ENCODE data around the gene TRIB2.

TRIB2 gene

DNA sequence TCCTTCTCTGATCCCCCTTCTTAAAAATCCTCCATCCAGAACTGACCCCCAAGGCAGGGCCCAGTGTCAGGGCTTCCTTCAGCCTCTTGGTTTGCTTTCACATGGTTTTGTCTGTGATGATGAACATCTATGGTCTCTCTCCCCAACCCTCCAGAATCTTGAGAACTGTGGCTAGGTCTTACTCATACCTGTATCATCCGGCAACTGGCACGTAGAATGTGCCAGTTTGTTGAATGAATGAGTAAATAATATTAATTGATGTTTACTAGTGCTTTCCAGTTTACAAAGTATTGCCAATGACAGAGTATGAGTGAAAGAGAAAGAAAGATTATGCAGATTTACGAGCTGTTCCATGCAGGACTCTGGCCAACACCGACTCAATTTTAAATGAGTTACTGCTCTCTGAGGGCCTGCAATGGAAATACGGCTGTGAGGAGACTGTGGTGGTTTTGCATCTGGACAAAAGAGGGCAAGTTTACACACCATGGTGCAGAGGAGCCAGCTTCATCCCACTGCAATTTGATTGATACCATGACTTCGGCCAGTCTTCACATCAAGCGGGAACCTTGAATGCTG lies 29.9 kb upstream of the TRIB2 start:
- peaks cover 3% of the 10 kb centered on the region; the same call in 1 of the 2 replicates for H3K27me3 ChIP-seq (ENCODE audit: low read depth, low read length)
- no peaks in the 10 kb centered on the region for H3K4me1 ChIP-seq (ENCODE audit: low read length)
- no peak overlapping the region for H3K4me3 ChIP-seq (ENCODE audit: low read length)
- no peaks in the 10 kb centered on the region for H3K9me3 ChIP-seq (ENCODE audit: insufficient read depth, low read length)
- H2AFZ ChIP-seq (ENCODE audit: low read depth, low read length), result no peak overlapping the region
- no peaks in the 10 kb centered on the region for H4K20me1 ChIP-seq (ENCODE audit: insufficient read depth, low read length)
- H3K27ac ChIP-seq (ENCODE audit: low read length), result no peak overlapping the region
- no peak overlapping the region for H3K4me2 ChIP-seq (ENCODE audit: low read length)
- no peak for TF ChIP-seq EZH2phosphoT487 (IDR thresholded peaks at IDR 0.05; ENCODE audit: low read depth)
- TF ChIP-seq, protein P1, sequence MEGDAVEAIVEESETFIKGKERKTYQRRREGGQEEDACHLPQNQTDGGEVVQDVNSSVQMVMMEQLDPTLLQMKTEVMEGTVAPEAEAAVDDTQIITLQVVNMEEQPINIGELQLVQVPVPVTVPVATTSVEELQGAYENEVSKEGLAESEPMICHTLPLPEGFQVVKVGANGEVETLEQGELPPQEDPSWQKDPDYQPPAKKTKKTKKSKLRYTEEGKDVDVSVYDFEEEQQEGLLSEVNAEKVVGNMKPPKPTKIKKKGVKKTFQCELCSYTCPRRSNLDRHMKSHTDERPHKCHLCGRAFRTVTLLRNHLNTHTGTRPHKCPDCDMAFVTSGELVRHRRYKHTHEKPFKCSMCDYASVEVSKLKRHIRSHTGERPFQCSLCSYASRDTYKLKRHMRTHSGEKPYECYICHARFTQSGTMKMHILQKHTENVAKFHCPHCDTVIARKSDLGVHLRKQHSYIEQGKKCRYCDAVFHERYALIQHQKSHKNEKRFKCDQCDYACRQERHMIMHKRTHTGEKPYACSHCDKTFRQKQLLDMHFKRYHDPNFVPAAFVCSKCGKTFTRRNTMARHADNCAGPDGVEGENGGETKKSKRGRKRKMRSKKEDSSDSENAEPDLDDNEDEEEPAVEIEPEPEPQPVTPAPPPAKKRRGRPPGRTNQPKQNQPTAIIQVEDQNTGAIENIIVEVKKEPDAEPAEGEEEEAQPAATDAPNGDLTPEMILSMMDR (IDR thresholded peaks at IDR 0.05; ENCODE audit: low read depth, low read length), result no peak
- no peak overlapping the region for H3K9ac ChIP-seq (ENCODE audit: low read length)
- H3K36me3 ChIP-seq (replicated peaks; ENCODE audit: low read depth, low read length), result no peaks in the 10 kb centered on the region
- no peaks in the 10 kb centered on the region for H3K79me2 ChIP-seq (ENCODE audit: low read length)

DNA sequence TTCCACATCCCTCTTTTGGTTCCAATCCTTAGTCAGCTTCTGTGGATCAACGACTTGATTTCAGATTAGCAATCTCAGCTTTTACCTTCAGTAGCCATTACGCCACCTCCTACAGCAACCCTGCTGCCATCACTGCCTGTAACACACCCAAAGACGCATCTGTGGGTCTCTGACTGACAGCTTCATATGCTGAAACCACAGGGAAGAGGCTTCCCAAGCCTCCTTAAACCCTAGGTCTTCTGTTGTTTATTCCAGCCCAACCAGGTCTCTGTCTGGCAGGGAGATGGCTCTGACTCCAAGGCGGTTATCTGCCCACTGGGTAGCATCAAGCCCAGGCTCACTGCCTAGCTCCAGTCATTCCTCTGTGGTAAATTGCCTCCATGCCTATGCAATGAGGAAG lies 28.6 kb upstream of the TRIB2 start:
- peaks cover 3% of the 10 kb centered on the region; the same call in 1 of the 2 replicates for H3K27me3 ChIP-seq (ENCODE audit: low read depth, low read length)
- H3K4me3 ChIP-seq (ENCODE audit: low read length), result no peak overlapping the region
- no peak overlapping the region for H3K27ac ChIP-seq (ENCODE audit: low read length)
- no peaks in the 10 kb centered on the region for H3K79me2 ChIP-seq (ENCODE audit: low read length)
- no peak for TF ChIP-seq EZH2phosphoT487 (IDR thresholded peaks at IDR 0.05; ENCODE audit: low read depth)
- TF ChIP-seq, protein P1 (IDR thresholded peaks at IDR 0.05; ENCODE audit: low read depth, low read length), result no peak
- no peaks in the 10 kb centered on the region for H3K4me1 ChIP-seq (ENCODE audit: low read length)
- no peak overlapping the region for H3K9ac ChIP-seq (ENCODE audit: low read length)
- no peak overlapping the region for H2AFZ ChIP-seq (ENCODE audit: low read depth, low read length)
- no peaks in the 10 kb centered on the region for H4K20me1 ChIP-seq (ENCODE audit: insufficient read depth, low read length)
- no peaks in the 10 kb centered on the region for H3K36me3 ChIP-seq (replicated peaks; ENCODE audit: low read depth, low read length)
- no peaks in the 10 kb centered on the region for H3K9me3 ChIP-seq (ENCODE audit: insufficient read depth, low read length)
- H3K4me2 ChIP-seq (ENCODE audit: low read length), result no peak overlapping the region

DNA sequence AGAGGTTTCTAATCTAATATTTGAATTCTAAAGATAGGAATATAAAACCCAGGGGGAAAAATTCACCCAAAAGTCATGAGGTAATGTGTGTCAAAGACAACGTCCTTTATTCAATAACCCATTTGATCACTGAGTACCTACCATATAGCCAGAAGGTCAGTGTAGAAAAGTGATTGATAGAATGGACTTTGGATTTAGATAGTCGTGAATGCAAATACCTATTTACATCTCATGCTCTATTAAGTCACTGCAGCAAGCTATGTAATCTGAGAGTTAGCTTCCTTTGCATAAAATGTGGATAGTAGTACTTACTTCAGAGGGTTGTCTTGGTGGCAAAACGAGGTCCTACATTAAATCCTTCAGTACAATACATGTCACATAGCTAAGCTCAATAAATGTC lies 27.8 kb upstream of the TRIB2 start:
- Histone ChIP-seq H3K4me1 (ENCODE audit: low read length) (no peaks in the 10 kb centered on the region), H3K27me3 (ENCODE audit: low read depth, low read length) (0 out of 2 replicates have a peak, but pooled peaks cover 3% of the 10 kb centered on the region), H3K9me3 (ENCODE audit: insufficient read depth, low read length) (no peaks in the 10 kb centered on the region), H3K79me2 (ENCODE audit: low read length) (no peaks in the 10 kb centered on the region), H3K36me3 (replicated peaks; ENCODE audit: low read depth, low read length) (no peaks in the 10 kb centered on the region), H4K20me1 (ENCODE audit: insufficient read depth, low read length) (no peaks in the 10 kb centered on the region), H3K9ac (ENCODE audit: low read length) (no peak overlapping the region), H3K4me3 (ENCODE audit: low read length) (no peak overlapping the region), H3K4me2 (ENCODE audit: low read length) (no peak overlapping the region), H3K27ac (ENCODE audit: low read length) (no peak overlapping the region), H2AFZ (ENCODE audit: low read depth, low read length) (no peak overlapping the region)
- no peak for TF ChIP-seq EZH2phosphoT487 (IDR thresholded peaks at IDR 0.05; ENCODE audit: low read depth)
- TF ChIP-seq, protein P1 (IDR thresholded peaks at IDR 0.05; ENCODE audit: low read depth, low read length), result no peak

DNA sequence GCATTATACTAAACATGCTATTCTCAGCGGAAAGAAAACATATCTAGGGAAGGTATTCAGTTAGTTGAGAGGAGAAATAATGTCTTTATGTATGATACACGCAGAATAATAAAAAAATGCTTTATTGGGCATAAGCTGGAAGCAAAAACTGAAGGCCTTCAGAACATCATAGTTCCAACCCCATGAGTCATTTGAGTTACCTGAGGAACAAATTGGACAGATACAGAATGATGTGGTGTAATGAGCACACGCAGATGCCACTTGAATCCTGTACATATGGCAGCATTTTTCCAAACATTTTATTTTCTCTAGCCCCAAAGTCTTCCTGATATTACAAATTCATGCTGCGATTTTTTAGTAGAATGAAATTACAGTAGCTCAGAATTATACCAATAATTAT lies 23.2 kb upstream of the TRIB2 start:
- H3K9ac ChIP-seq (ENCODE audit: low read length), result no peak overlapping the region
- no peaks in the 10 kb centered on the region for H3K79me2 ChIP-seq (ENCODE audit: low read length)
- no peak overlapping the region for H3K4me2 ChIP-seq (ENCODE audit: low read length)
- TF ChIP-seq, protein P1 (IDR thresholded peaks at IDR 0.05; ENCODE audit: low read depth, low read length), result no peak
- TF ChIP-seq EZH2phosphoT487 (IDR thresholded peaks at IDR 0.05; ENCODE audit: low read depth), result no peak
- H3K4me1 ChIP-seq (ENCODE audit: low read length), result no peaks in the 10 kb centered on the region
- H2AFZ ChIP-seq (ENCODE audit: low read depth, low read length), result no peak overlapping the region
- H3K36me3 ChIP-seq (replicated peaks; ENCODE audit: low read depth, low read length), result no peaks in the 10 kb centered on the region
- H3K9me3 ChIP-seq (ENCODE audit: insufficient read depth, low read length), result no peaks in the 10 kb centered on the region
- no peaks in the 10 kb centered on the region for H4K20me1 ChIP-seq (ENCODE audit: insufficient read depth, low read length)
- no peak overlapping the region for H3K27ac ChIP-seq (ENCODE audit: low read length)
- no peak overlapping the region for H3K4me3 ChIP-seq (ENCODE audit: low read length)
- no peaks in the 10 kb centered on the region for H3K27me3 ChIP-seq (ENCODE audit: low read depth, low read length)

Measured in OCI-LY3 (cell line).